H9 (cell line): Measurements from ENCODE around the gene MAN1B1. TPM values are rescaled to one million over a fixed set of nuclear protein-coding genes. Genes with fewer than 3 reads are reported as not detected.

Experiments used
- DNase-seq: peaks from one replicate; pipeline ENCODE4 v3.0.0-alpha.2; 2017
- H2AFZ ChIP-seq: one replicate; pipeline ENCODE4 v1.6.1; 2013; ENCODE audit warnings: mild to moderate bottlenecking, low read length, control low read depth, moderate library complexity
- H2AK5ac ChIP-seq: 2 replicates; pipeline ENCODE4 v1.6.1; 2013; ENCODE audit warnings: low read length, control low read depth, mixed read lengths; ENCODE audit not compliant: insufficient read length
- H2BK120ac ChIP-seq: one replicate; pipeline ENCODE4 v1.6.1; 2013; ENCODE audit warnings: low read depth, mild to moderate bottlenecking, low read length, control low read depth, inconsistent platforms; ENCODE audit not compliant: poor library complexity, severe bottlenecking
- H2BK12ac ChIP-seq: 2 replicates; pipeline ENCODE4 v1.6.1; 2013; ENCODE audit warnings: low read length, control low read depth, mixed read lengths, low read depth; ENCODE audit not compliant: insufficient read length
- H2BK15ac ChIP-seq: 2 replicates; pipeline ENCODE4 v1.6.1; 2013; ENCODE audit warnings: low read depth, low read length, control low read depth
- H2BK20ac ChIP-seq: one replicate; pipeline ENCODE4 v1.6.1; 2013; ENCODE audit warnings: low read depth, mild to moderate bottlenecking, low read length, control low read depth, inconsistent platforms; ENCODE audit not compliant: poor library complexity, severe bottlenecking
- H2BK5ac ChIP-seq: 2 replicates; pipeline ENCODE4 v1.6.1; 2013; ENCODE audit warnings: low read length, control low read depth, mixed read lengths; ENCODE audit not compliant: insufficient read length
- H3K14ac ChIP-seq: 2 replicates; pipeline ENCODE4 v1.6.1; 2013; ENCODE audit warnings: low read length, control low read depth; ENCODE audit not compliant: insufficient read depth
- H3K18ac ChIP-seq: 2 replicates; pipeline ENCODE4 v1.6.1; 2013; ENCODE audit warnings: low read depth, mild to moderate bottlenecking, mixed read lengths, low read length, control low read depth; ENCODE audit not compliant: insufficient read length
- H3K23ac ChIP-seq: 2 replicates; pipeline ENCODE4 v1.6.1; 2013; ENCODE audit warnings: low read length, control low read depth, mixed read lengths, low read depth; ENCODE audit not compliant: insufficient read length
- H3K23me2 ChIP-seq: 2 replicates; pipeline ENCODE4 v1.6.1; 2013; ENCODE audit warnings: low read depth, mild to moderate bottlenecking, mixed read lengths, low read length, control low read depth; ENCODE audit not compliant: insufficient read length, poor library complexity, severe bottlenecking
- H3K27ac ChIP-seq: 2 replicates; pipeline ENCODE4 v1.5.1; 2013; ENCODE audit warnings: low read length, control low read depth, mixed read lengths, low read depth; ENCODE audit not compliant: insufficient read length
- H3K27me3 ChIP-seq: 2 replicates; pipeline ENCODE4 v1.6.1; 2013; ENCODE audit warnings: low read length, control low read depth, inconsistent platforms; ENCODE audit not compliant: insufficient read depth
- H3K4ac ChIP-seq: 2 replicates; pipeline ENCODE4 v1.6.1; 2013; ENCODE audit warnings: low read depth, mild to moderate bottlenecking, control low read depth, inconsistent platforms, low read length, moderate library complexity
- H3K4me1 ChIP-seq: 2 replicates; pipeline ENCODE4 v1.6.1; 2013; ENCODE audit warnings: low read length, control low read depth, inconsistent platforms; ENCODE audit not compliant: insufficient read depth
- H3K4me2 ChIP-seq: 2 replicates; pipeline ENCODE4 v1.6.1; 2013; ENCODE audit warnings: low read length, control low read depth, mixed read lengths; ENCODE audit not compliant: insufficient read length, insufficient read depth
- H3K56ac ChIP-seq: 2 replicates; pipeline ENCODE4 v1.6.1; 2013; ENCODE audit warnings: low read depth, mild to moderate bottlenecking, mixed read lengths, low read length, control low read depth; ENCODE audit not compliant: insufficient read length
- H3K79me1 ChIP-seq: 2 replicates; pipeline ENCODE4 v1.6.1; 2013; ENCODE audit warnings: low read depth, mild to moderate bottlenecking, moderate library complexity, low read length, control low read depth, inconsistent platforms; ENCODE audit not compliant: insufficient read depth, poor library complexity, severe bottlenecking
- H3K79me2 ChIP-seq: 2 replicates; pipeline ENCODE4 v1.6.1; 2013; ENCODE audit warnings: low read length, control low read depth, inconsistent platforms; ENCODE audit not compliant: insufficient read depth
- H3K9ac ChIP-seq: 2 replicates; pipeline ENCODE4 v1.6.1; 2013; ENCODE audit warnings: low read length, control low read depth, mixed read lengths; ENCODE audit not compliant: insufficient read length; ENCODE audit errors: extremely low read depth
- H3K9me3 ChIP-seq: one replicate; pipeline ENCODE4 v1.6.1; 2013; ENCODE audit warnings: low read depth, low read length, inconsistent platforms; ENCODE audit not compliant: control insufficient read depth
- H3T11ph ChIP-seq: one replicate; pipeline ENCODE4 v1.6.1; 2013; ENCODE audit warnings: mild to moderate bottlenecking, low read length, control low read depth, inconsistent platforms
- H4K20me1 ChIP-seq: one replicate; pipeline ENCODE4 v1.6.1; 2013; ENCODE audit not compliant: control insufficient read depth, insufficient read length, insufficient read depth
- H4K5ac ChIP-seq: 2 replicates; pipeline ENCODE4 v1.6.1; 2013; ENCODE audit warnings: low read depth, mild to moderate bottlenecking, mixed read lengths, low read length, control low read depth; ENCODE audit not compliant: insufficient read length
- H4K8ac ChIP-seq: replicated peaks from 2 replicates; pipeline ENCODE4 v1.6.1; 2013; ENCODE audit warnings: low read length, control low read depth, mixed read lengths, low read depth; ENCODE audit not compliant: insufficient read length
- H4K91ac ChIP-seq: 2 replicates; pipeline ENCODE4 v1.6.1; 2013; ENCODE audit warnings: low read depth, mild to moderate bottlenecking, moderate library complexity, mixed read lengths, low read length, control low read depth; ENCODE audit not compliant: insufficient read length
- H3K27ac Mint-ChIP-seq, 3 experiments: 2 replicates in 2 of 3; 3 replicates in 1 of 3; pipeline ENCODE4 v1.8.0; 2020 to 2021; ENCODE audit warnings: mixed read lengths in 3 of 3, mild to moderate bottlenecking in 1 of 3, moderate library complexity in 1 of 3
- H3K27me3 Mint-ChIP-seq: 2 replicates; pipeline ENCODE4 v1.8.0; 2021; ENCODE audit warnings: low read depth, mild to moderate bottlenecking, moderate library complexity, mixed read lengths
- H3K36me3 Mint-ChIP-seq, 3 experiments: 2 replicates in 2 of 3; 3 replicates in 1 of 3; pipeline ENCODE4 v1.8.0; 2020 to 2021; ENCODE audit warnings: low read depth in 3 of 3, mixed read lengths in 3 of 3; ENCODE audit not compliant: insufficient read depth in 1 of 3
- H3K4me1 Mint-ChIP-seq, 2 experiments: 2 replicates each; pipeline ENCODE4 v1.8.0; 2020; ENCODE audit warnings: mixed read lengths in 2 of 2
- H3K4me3 Mint-ChIP-seq, 2 experiments: 2 replicates in 1 of 2; 3 replicates in 1 of 2; pipeline ENCODE4 v1.8.0; 2020 to 2021; ENCODE audit warnings: mild to moderate bottlenecking in 2 of 2, mixed read lengths in 2 of 2, moderate library complexity in 1 of 2
- H3K9me3 Mint-ChIP-seq, 2 experiments: 2 replicates in 1 of 2; 3 replicates in 1 of 2; pipeline ENCODE4 v1.8.0; 2020; ENCODE audit warnings: mild to moderate bottlenecking in 2 of 2, mixed read lengths in 2 of 2, moderate library complexity in 1 of 2
- WGBS: extraction: QIAGEN DNeasy Blood & Tissue Kit; methylation state at CpG from one replicate; pipeline ENCODE4 v1.1.7; 2013; ENCODE audit warnings: missing lambda C conversion rate, low lambda C conversion rate, mixed read lengths; ENCODE audit not compliant: insufficient read length; ENCODE audit errors: extremely low coverage; 5-methylcytosine and 5-hydroxymethylcytosine counted together
- total RNA-seq: library from RNA; stranded (reverse); gene quantifications from 2 replicates; pipeline ENCODE4 v1.2.1, GENCODE V29; 2021
- TF ChIP-seq, protein P1 (sequence below): fragments of 200-600 bp; sonication (generic); conservative IDR thresholded peaks from 3 replicates; pipeline ENCODE4 v1.8.0; 2021; ENCODE audit warnings: antibody characterized with exemption, mild to moderate bottlenecking

Gene MAN1B1
- total RNA-seq, 1 experiment from 2014 or later = 34.9 TPM

DNA sequence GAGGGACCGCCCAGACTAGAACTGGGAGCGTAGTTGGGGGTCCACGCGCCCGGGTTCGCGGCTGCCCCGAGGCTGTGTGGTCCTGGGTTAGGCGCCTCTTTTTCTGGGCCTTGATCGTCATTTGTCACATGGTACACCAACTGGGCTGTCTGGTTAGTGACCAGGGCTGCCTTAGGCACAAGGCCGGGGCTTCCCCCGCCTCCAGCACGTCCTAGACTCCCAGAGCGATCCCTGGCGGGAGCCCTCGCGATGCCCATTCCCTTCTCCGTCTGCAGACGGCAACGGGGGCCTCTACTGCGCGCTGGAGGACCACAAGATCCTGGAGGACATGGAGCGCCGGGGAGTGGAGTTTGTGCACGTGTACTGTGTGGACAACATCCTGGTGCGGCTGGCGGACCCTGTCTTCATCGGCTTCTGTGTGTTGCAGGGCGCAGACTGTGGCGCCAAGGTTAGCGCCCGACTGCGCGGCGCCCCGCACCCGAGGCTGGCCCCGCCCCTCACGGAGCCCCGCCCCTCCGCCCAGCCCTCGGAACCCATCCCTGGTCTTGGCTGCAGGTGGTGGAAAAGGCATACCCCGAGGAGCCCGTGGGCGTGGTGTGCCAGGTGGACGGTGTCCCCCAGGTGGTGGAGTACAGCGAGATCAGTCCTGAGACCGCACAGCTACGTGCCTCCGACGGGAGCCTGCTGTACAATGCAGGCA is 7.9 kb upstream of the MAN1B1 start:
- Histone ChIP-seq H3K9me3 (no peaks in the 10 kb centered on the region), H3K27ac (no peak overlapping the region), H3K56ac (no peak overlapping the region), H2AK5ac (no peak overlapping the region), H2AFZ (no peak overlapping the region), H2BK15ac (no peak overlapping the region), H3K4ac (no peak overlapping the region), H3K18ac (no peak overlapping the region), H3K79me1 (no peaks in the 10 kb centered on the region), H3K4me2 (peak overlapping the region; percentile 77), H2BK12ac (no peak overlapping the region), H3K4me1 (peaks cover 3% of the 10 kb centered on the region; the same call in 1 of the 2 replicates), H4K91ac (no peak overlapping the region), H4K20me1 (peaks cover 3% of the 10 kb centered on the region), H4K8ac (no peak overlapping the region), H3K23ac (no peak overlapping the region), H3T11ph (no peak overlapping the region), H3K79me2 (no peaks in the 10 kb centered on the region), H3K14ac (no peak overlapping the region; the same call in 1 of the 2 replicates), H2BK20ac (no peak overlapping the region), H2BK120ac (no peak overlapping the region), H4K5ac (no peak overlapping the region), H3K27me3 (peaks cover 7% of the 10 kb centered on the region; the same call in 1 of the 2 replicates), H3K9ac (no peak overlapping the region), H2BK5ac (no peak overlapping the region), H3K23me2 (peaks cover 17% of the 10 kb centered on the region)
- H3K4me1 Mint-ChIP-seq = peaks cover 18 to 29% of the 10 kb centered on the region in 2 experiments
- H3K36me3 Mint-ChIP-seq = no peaks in the 10 kb centered on the region; a peak in 1 of 7 replicates
- peaks cover 46% of the 10 kb centered on the region for H3K27me3 Mint-ChIP-seq
- no CpG with 5 or more reads among the region's 51 CpGs for WGBS
- no peak overlapping the region for H3K27ac Mint-ChIP-seq
- H3K4me3 Mint-ChIP-seq = peak overlapping the region; percentile 60 to 76
- TF ChIP-seq, protein P1, sequence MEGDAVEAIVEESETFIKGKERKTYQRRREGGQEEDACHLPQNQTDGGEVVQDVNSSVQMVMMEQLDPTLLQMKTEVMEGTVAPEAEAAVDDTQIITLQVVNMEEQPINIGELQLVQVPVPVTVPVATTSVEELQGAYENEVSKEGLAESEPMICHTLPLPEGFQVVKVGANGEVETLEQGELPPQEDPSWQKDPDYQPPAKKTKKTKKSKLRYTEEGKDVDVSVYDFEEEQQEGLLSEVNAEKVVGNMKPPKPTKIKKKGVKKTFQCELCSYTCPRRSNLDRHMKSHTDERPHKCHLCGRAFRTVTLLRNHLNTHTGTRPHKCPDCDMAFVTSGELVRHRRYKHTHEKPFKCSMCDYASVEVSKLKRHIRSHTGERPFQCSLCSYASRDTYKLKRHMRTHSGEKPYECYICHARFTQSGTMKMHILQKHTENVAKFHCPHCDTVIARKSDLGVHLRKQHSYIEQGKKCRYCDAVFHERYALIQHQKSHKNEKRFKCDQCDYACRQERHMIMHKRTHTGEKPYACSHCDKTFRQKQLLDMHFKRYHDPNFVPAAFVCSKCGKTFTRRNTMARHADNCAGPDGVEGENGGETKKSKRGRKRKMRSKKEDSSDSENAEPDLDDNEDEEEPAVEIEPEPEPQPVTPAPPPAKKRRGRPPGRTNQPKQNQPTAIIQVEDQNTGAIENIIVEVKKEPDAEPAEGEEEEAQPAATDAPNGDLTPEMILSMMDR = no peak
- peak; percentile 77 for DNase-seq
- no peaks in the 10 kb centered on the region; a peak in 1 of 5 replicates for H3K9me3 Mint-ChIP-seq
